ENCODE data around the gene HIPK2. TPM values are rescaled to one million over a fixed set of nuclear protein-coding genes. Genes with fewer than 3 reads are reported as not detected.
A peak's percentile ranks its signal among the peaks of the same experiment; 100 is the strongest.

HIPK2 gene
- total RNA-seq, 6 experiments from 2014 or later, result 48.5 to 68.0 (median 59.6) TPM

DNA sequence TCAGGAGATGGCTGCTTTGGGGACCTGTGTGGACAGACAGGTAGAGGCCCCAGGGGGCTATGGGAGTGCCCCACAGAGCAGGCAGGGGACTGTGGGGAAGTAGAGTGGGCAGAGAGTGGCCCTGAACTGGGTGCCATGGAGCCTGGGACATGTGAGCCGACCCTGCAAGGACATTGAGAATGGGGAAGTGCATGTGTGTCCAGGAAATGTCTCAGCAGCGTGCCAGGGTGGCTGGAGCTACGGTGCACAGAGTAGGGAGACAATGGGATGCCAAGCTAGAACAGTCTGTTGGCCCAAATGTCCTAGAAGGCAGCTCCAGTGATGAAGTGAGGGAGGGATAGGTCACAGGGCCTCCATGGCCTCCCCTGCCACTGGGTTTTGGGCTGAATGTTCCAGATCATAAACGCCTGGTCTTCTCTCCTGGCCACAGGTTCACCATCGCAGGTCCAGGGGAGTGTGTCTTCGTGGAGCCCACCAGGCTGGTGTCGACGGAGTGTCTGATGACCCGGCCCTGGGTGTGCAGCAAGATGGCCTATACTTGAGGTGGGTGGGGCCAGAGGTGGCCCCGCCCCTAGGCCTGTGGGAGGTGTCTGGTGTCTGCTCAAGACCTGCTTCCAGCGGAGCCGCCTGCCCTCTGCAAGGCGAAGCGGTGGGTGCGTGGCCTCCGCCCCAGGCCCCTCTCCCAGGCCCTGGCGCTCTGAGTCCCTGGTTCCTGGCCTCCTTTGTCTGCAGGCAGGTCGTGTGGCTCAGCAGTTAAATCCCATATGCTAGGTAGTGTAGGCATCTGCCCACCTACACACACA, 233.8 kb downstream of the HIPK2 start:
- no peaks in the 10 kb centered on the region for H3K36me3 ChIP-seq
- H3K27ac ChIP-seq, result no peak overlapping the region
- no peaks in the 10 kb centered on the region for H3K27me3 ChIP-seq
- no peak overlapping the region for H3K4me3 ChIP-seq
- H3K9me3 ChIP-seq, result no peaks in the 10 kb centered on the region
- 60% methylated on average over 3 of the region's 18 CpGs for WGBS (ENCODE audit: insufficient coverage, low coverage, low lambda C conversion rate, missing lambda C conversion rate)
- DNase-seq (no peak), ATAC-seq (peak in 3 of 4 donors; percentile 21 to 44 (median 23))
- H3K4me1 ChIP-seq, result no peaks in the 10 kb centered on the region
- intact Hi-C loops (cut with DNase I), result no loop called here
- TF ChIP-seq POLR2A (IDR thresholded peaks at IDR 0.05), result no peak

GRCh38 chr7:139542308-139543151, 235.3 kb downstream of the HIPK2 start:
- TF ChIP-seq POLR2A (IDR thresholded peaks at IDR 0.05), result no peak
- TF ChIP-seq, protein P1, sequence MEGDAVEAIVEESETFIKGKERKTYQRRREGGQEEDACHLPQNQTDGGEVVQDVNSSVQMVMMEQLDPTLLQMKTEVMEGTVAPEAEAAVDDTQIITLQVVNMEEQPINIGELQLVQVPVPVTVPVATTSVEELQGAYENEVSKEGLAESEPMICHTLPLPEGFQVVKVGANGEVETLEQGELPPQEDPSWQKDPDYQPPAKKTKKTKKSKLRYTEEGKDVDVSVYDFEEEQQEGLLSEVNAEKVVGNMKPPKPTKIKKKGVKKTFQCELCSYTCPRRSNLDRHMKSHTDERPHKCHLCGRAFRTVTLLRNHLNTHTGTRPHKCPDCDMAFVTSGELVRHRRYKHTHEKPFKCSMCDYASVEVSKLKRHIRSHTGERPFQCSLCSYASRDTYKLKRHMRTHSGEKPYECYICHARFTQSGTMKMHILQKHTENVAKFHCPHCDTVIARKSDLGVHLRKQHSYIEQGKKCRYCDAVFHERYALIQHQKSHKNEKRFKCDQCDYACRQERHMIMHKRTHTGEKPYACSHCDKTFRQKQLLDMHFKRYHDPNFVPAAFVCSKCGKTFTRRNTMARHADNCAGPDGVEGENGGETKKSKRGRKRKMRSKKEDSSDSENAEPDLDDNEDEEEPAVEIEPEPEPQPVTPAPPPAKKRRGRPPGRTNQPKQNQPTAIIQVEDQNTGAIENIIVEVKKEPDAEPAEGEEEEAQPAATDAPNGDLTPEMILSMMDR (IDR thresholded peaks at IDR 0.05), result no peak
- H3K27me3 ChIP-seq, result no peaks in the 10 kb centered on the region
- H3K9me3 ChIP-seq, result no peaks in the 10 kb centered on the region
- DNase-seq (no peak), ATAC-seq (no peak)
- intact Hi-C loops (cut with DNase I), result no loop called here
- no peaks in the 10 kb centered on the region for H3K36me3 ChIP-seq
- WGBS (ENCODE audit: insufficient coverage, low coverage, low lambda C conversion rate, missing lambda C conversion rate), result 87% methylated on average over 16 of the region's 28 CpGs
- H3K4me3 ChIP-seq, result no peak overlapping the region
- H3K4me1 ChIP-seq, result no peaks in the 10 kb centered on the region
- no peak overlapping the region for H3K27ac ChIP-seq

- no peaks in the 10 kb centered on the region for H3K36me3 ChIP-seq
- H3K4me3 ChIP-seq, result no peak overlapping the region
- H3K4me1 ChIP-seq, result no peaks in the 10 kb centered on the region
- ATAC-seq (no peak), DNase-seq (no peak)
- no peaks in the 10 kb centered on the region for H3K27me3 ChIP-seq
- no peak overlapping the region for H3K27ac ChIP-seq
- intact Hi-C loops (cut with DNase I), result no loop called here
- H3K9me3 ChIP-seq, result no peaks in the 10 kb centered on the region
- no peak for TF ChIP-seq POLR2A (IDR thresholded peaks at IDR 0.05)
- TF ChIP-seq, protein P1 (IDR thresholded peaks at IDR 0.05), result no peak
- 40% methylated on average over 2 of the region's 21 CpGs for WGBS (ENCODE audit: insufficient coverage, low coverage, low lambda C conversion rate, missing lambda C conversion rate)
These were observed 236.0 kb downstream of the HIPK2 start for GRCh38 chr7:139541600-139542307.

- H3K9me3 ChIP-seq, result no peaks in the 10 kb centered on the region
- H3K4me3 ChIP-seq, result no peak overlapping the region
- 34% methylated on average over 7 of the region's 12 CpGs for WGBS (ENCODE audit: insufficient coverage, low coverage, low lambda C conversion rate, missing lambda C conversion rate)
- TF ChIP-seq, protein P1 (IDR thresholded peaks at IDR 0.05), result no peak
- no peak for TF ChIP-seq POLR2A (IDR thresholded peaks at IDR 0.05)
- DNase-seq (no peak), ATAC-seq (no peak)
- no peaks in the 10 kb centered on the region for H3K36me3 ChIP-seq
- no peaks in the 10 kb centered on the region for H3K4me1 ChIP-seq
- no peak overlapping the region for H3K27ac ChIP-seq
- H3K27me3 ChIP-seq, result no peaks in the 10 kb centered on the region
- intact Hi-C loops (cut with DNase I), result no loop called here
These were observed 237.6 kb downstream of the HIPK2 start for GRCh38 chr7:139540203-139540602.
